ENCODE measurements around the gene PIM3.
A peak's percentile ranks its signal among the peaks of the same experiment; 100 is the strongest.

The PIM3 gene

DNA sequence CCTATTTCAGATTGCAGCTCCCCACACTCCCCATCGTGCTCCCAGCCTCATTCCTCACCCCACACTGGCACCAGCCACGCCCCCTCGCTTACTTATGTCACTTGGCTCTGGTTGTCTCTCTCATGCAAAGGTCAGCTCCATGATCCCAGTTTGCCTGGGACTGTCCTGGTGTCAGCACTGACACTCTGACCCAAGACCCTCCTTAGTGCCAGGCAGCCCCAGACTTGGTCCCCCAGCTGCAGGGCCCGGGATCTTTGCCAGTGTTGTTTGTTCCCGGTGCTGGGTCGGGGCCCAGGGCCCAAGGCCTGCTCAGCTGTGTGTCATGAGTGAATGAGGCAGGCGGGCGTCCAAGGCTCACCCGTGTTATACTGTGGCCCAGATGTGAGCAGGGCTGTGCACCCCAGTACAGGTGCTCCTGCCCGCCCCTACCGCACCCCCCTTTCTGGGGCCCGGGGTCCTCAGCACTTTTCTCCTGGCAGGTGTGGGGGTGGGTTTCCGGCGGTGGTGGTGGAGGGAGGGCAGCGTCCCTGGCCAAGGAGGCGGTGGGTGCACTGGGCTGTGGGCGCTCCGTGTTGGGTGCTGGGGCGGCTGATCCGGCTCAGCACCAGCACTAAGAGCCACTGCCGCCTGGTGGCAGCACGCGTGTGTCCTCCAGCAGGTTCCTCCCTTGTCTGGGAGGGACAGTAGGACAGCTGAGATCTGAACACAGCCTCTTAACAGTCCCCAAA, 32.5 kb downstream of the PIM3 start:
- peak; percentile 77 to 84 for DNase-seq

DNA sequence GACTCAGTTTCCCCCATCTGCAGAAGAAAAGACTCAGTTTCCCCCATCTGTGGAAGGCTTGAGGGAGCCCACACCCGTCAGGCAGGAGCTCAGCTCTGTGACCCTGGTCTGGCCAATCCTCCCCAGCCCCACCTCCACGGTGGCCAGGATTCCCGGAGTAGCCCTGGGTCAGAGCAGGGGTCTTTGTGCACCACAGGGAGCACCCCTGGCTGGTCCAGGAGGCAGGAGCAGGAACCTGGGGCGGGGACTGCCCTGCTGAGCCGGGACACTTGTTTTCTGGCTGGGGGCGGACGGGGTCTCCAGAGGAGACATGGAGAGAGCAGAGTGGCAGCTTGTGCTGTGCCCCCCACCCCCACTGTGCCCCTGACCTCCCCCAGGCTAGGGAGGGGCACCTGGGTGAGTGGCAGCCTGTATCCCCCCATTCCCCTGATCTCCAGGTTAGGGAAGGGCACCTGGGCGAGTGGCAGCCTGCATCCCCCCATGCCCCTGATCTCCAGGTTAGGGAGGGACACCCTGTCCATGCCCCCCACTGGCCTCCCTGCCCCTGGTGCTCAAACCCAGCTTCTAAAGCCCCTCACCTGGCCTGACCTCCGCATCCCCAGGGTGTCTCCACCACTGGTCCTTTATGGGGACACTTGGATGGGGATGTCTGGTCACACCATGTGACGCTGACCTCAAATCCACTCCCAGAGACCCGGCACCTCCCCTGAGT, 33.2 kb downstream of the PIM3 start:
- DNase-seq, result no peak

DNA sequence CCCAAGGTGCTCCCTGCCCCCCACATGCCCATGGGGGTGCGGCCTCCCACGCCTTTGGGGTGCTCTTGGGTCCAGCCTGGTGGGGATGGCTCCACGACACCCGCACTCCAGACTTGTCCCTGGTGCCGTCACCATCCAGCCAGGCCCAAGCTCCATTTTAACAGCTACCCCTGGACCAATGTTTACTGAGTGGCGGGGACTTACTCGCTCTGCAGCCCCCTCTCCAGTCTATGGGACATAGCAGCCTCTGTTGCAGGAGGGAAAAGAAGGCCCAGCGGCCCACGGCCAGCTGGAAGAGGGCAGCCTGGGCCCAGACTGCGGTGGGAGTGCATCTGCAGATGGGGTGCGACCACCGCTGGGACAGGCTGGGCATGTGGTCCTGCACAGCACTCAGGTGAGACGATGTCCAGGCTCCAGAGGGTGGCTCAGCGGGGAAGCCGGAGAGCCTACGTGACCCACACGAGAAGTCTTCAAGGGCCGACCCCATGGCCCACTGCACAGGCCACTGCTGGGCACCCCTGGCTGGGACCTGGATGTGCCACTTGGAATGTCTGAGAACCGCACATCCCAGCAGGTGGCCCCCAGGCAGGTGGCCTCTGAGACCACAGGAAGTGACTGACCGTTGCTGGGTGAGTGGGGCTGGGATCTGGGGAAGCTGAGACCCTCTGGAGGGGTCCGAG, 33.9 kb downstream of the PIM3 start:
- DNase-seq, result peak in 1 of 2 experiments; percentile 16

DNA sequence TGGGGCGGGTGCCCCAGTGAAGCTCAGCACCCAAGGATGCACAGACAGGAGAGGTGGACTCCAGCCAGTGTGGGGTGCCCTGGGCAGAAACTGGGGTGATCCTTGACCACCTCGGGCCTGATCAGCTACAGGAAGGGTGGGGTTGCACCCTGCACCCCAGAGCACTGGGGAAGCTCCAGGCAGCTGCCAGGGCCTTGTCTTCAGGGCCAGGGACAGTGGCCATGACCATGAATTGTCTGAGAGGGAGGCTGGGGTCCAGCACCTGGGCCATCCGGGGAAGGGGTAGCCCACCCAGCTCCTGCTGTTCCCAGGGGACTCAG, 34.4 kb downstream of the PIM3 start:
- DNase-seq, result no peak

DNA sequence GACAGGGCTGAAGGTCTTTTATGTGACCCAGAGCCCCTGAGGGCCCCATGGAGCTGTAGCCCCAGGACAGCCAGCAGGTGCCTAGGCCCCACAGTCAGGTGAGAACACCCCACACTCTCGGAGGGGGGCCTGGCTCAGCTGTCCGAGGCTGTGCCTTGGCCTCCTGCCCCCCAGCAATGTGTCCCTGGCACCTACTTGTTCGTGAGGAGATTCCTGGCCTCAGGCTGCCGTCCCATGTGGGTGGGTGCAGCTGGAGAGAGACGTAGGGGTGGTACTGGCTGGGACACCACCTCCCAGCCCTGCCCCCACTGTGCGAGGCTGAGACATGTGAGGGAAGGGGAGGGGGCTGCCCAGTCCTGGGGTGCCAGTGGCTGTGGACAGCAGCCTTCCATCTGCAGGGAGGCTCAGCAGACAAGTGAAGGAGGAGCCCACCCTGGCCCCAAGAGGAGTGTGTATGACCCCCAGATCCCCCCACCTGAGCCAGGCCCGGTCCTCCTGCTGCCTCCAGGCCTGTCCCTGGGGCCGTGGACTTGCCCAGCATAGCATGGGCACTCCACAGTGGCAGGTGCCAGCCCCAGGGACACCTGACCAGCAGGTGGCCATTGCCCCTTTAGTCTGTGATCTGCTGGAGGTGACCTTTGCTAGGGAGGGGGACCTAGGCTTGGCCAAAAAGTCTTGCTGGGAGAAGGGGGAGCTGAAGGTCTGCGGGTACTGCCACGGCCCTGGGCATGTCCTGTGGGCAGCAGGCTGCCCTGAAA, 35.0 kb downstream of the PIM3 start:
- no peak for DNase-seq

DNA sequence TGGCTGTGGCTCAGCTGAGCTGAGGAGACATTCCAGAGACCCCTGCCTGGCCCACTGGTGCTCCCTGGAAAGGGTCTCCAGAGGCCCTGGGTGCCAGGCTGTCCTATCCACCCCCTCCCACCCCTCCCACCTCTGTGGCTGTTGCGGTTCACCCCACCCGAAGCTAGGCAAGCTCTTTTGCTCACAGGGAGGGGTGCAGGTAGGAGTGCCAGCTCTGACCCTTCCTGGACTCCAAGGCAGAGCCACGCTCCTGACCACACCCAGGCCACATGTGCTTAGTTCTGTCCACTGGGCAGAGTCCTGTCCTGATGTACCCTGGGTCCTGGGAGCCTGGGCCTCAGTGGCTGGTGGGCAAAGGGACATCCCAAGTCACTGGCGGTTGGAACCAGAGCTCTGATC, 35.5 kb downstream of the PIM3 start:
- DNase-seq, result peak in 1 of 2 experiments; percentile 15

DNA sequence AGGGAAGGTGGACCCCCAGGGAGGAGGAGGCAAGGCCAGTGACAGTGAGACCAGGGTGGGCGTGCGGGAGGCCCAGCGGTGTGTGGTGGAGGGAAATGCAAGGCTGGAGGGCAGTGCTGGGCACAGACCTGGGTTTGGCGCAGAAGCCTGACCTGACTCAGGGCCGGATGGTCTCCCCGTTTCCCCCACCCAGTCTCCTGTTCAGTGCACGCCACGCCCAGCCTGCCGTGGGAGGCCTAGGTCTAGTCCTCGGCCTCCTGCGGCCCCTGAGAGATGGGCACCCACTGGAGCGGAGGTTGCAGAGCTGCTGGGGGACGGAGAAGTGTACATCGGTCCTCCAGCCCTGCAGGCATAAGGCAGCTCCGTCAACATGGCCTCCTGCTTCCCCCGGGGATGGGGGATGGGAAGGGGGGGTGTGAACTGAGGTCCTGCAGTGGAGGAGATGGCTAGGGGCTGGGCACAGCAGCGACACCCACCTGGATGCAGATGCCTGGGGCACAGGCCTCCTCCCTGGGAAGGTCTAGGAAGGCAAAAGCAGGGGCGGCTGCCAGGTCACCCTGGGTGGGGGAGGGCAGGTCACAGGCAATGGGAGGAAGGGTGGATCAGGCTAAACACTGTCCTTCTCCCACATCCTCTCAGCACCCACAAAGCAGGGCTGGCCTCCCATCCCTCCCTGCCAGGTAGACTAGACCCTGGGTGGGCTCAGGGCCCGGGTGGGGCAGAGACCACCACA, 36.1 kb downstream of the PIM3 start:
- peak in 1 of 2 experiments; percentile 16 for DNase-seq

DNA sequence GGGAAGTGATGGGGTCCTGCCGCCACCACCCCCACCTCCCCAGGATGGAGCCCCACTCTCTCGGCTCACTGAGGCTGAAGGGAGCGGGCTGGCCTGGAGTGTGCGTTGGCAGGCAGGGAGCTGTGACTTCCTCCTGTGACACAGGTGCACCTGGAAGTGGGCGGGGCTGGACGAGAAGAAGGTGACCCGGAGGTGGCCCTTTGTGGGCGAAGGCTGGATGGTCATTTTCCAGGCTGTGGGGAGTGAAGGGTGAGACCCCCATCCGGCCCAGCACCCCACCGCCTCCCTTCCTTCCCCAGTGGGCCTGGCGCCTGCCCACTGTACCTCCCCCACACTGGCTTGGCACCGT, 36.7 kb downstream of the PIM3 start:
- peak in 1 of 2 experiments; percentile 17 for DNase-seq

DNA sequence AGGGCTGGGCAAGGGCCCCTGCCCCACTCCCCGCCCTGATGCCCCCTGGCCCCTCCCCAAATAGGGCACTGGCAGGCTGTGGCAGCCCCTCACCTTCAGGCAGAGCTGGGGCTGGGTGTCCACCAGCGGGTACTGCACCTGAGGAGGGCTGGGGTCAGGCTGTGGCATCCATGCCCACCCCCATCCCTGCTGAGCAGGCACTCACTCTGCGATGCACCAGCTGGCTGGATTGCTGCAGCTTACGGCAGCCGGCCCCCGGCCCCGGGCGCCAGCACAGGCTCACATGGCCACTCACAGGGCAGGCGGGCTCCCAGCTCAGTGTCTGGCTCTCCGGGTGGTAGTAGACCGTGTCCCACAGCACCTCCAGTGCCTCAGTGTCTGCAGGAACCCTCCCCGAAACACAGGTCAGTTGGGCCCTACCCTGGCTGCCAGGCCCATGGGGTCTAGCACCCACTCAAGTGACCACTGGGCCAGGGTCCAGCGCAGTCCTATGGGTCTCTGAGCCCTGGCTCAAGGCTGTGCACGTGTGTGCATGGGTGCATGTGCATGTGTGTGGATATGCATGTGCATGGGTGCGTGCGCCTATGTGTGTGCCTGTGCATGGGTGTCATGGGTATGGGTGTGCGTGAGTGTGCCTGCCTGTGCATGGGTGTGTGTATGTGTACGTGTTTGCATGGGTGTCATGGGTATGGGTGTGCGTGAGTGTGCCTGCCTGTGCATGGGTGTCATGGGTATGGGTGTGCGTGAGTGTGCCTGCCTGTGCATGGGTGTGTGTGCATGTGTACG, 37.6 kb downstream of the PIM3 start:
- DNase-seq, result peak in 1 of 2 experiments; percentile 21

DNA sequence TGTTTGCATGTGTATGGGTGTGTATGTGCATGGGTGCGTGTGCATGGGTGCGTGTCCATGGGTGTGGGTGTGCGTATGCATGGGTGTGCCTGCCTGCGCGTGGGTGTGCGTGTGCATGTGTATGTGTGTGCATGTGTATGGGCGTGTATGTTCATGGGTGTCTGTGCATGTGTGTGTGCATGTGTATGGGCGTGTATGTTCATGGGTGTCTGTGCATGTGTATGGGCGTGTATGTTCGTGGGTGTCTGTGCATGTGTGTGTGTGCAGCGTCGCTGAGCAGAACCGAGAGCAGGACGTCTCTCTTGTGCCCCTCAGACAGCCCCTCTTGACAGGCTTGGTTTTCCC, 38.1 kb downstream of the PIM3 start:
- peak in 1 of 2 experiments; percentile 16 for DNase-seq

DNA sequence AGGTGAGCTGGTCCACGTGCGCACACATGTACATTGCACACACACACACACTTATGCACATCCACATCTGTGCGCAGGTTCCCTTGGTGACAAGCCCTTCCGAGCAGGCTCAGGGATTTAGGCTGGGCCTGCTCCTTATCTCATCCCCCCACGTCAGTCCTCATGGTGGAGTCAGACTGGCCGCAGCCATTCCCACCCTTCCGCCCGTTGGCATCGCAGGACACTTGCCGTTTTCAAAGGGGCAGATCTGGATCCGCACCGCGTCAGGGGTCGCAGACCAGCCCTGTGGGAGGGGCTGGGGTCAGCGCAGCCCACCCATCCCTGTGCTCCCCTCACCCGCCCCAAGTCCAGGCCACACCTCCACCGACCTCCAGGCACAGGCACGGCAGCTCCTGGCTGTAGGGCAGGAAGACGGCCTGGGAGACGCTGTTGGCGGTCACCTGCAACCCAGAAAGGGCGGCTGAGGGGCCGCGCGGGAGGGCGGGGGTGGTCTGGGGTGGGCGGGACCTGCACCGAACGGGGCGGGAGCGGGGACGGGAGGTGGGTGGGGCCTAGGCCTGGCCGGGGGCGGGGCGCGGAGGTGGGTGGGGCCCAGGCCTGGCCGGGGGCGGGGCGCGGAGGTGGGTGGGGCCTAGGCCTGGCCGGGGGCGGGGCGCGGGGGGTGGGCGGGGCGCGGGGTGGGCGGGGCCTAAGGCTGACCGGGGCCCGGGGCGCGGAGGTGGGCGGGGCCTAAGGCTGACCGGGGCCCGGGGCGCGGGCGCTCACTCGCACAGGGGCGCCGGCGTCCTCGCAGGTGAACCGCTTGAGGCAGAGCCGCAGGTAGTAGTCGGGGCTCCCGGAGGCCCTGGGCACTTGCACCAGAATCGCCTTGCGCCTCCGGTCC, 38.7 kb downstream of the PIM3 start:
- peak; percentile 41 to 46 for DNase-seq

DNA sequence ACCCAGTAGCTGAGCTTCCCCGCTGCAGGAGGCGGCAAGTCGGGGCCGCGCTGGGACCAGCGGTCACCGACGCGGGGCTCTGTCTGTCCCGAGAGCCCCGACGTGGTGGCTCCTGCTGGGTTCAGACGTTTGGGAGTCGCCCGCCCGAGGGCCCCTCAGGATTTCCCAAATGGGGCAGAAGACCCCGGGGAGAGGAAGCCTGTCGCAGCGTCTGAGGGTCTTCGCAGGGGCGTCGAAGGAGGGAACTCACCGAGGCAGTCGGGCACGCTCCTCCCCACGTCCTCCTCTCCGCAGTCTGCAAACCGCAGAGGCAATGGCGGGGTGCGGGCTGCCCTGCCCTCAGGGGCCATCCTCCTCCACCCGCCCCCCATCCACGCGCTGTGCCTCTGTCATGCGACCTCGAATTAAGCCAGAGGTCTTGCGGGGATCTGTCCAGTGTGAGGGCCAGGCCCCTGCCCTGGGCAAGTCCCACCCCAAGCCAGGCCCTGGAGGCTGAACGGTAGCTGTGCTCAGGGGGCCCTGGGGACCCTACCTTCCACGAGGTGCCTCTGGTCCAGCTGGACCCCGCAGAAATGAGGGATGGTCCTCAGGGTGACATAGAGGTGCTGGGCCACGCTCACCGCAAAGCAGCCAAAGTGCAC, 39.5 kb downstream of the PIM3 start:
- DNase-seq, result peak in 1 of 2 experiments; percentile 45

DNA sequence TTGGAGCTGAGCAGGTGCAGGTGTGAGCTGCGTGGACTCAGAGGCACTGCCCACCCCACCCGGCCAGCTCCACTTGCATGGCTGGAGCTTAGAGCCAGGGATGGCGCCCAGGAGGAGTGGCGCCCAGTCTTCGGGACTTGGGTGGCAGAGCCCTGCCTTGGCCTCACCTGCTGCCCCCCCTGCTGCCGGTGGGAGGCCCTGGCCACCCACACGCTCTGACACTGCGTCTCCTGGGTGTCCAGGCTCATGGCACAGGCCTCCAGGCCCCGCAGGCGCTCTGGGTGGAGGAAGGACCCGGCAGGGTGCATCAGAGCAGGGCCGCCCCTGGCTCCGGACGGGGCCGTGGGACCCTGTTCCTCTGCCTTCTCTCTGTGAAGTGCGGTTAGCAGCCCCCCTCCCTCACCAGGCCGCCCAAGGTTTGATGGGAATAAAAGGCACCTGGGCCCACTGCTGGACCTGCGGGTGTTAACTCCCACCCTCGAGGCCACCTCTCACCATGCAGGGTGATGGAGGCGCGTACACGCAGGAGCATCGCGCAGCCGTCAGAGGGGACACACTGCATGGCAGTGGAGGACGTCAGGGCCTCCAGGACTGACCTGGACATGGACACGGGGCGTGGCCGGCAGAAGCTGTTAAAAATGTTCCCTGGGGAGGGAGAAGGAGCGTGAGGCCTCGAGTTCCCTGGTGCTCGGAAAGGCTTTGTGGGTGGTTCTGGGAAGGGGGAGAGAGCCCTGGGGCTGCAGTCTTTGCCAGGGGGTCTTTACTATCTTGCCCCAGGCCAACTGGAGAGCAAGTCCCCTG, 40.2 kb downstream of the PIM3 start:
- DNase-seq, result no peak

DNA sequence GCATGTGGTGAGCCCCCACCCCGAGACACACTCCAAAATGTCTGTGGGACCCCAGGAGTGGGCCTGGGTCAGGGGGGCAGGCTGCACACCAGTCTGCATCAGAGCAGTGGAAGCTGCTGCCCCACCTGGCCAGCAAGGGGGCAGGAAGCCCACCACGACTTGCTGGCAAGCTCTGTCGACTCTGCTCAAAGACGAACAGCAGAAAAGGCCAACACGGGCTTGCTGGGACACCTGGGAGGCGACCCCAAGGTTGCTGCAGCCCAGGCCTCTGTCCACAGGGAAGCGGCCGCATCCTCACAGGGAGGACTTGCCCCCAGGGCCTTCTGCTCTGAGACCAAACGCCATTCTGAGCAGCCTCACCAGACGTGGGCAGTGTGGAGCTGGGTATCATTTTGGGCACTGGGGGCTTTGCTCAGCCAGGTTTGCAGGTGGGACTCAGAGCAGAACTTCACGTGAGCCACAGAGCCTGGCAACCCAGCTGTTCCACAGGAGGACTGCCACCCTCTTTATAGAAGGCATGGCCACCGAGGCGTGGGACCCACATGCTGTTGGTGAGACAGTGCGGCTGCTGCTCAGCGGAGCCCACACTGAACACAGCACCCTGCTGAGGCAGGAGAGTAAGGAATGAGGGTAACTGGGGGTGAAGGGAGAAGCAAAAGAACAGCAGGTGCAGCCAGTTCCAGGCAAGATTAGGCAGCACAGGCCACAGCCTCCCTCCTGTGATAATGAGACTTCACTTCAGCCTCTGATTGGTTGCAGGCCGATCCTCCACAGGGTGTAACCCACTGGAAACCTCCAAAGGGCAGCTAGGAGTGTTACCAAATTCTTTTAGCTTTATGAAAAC, 41.0 kb downstream of the PIM3 start:
- no peak for DNase-seq

DNA sequence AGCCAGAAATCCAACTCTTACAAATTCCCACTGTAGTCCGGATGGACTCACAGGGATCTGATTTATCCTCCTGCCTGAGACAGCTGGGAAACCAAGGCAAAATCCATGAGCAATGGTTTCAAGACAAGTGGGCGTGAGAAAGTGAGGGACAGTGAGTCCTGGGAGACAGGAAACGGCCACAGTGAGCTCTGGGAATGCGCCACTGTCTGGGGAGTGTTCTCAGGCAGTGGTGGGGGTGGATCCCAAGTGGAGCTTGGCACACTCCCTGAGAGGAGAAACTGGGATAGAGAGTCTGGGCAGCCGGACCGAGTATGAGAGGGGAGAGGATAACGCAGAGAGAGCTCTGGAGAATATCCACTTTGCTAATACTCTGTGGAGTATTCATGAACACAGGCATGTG, 42.2 kb downstream of the PIM3 start:
- no peak for DNase-seq

DNA sequence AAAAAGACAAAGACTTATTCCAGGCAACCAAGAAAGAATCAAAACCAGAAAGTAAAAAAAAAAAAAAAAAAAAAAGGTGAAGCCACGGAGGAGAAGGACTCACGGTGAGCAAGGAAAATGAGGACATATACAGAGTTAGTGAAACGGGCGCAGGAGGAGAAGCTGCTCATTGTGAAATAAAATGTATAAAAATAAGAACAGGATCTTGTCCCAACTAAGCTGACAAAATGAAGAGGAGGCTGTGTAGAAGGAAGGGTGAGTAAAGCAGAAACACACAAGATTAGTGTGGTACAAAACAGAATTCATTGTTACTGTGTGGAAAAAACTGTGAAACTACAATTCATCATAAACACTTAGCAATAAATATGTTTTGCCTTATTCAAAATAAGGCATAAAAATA, 44.3 kb downstream of the PIM3 start:
- no peak for DNase-seq

DNA sequence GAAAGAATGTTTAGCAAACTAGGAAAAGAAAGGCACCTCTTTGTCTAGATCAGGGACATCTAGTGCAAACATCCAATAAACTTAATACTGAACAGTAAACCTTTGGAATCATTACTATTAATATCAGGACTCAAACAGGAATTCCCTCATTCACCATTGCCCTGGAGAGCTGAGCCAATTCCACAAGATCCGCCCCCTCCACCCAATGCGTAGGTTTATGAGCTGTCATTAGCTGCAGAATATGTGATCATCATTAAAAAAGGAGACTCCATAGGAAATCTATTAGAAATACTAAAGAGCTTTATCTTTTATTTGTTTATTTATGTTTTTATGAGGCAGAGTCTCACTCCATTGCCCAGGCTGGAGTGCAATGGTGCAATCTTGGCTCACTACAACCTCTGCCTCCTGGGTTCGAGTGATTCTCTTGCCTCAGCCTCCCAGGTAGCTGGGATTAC, 46.5 kb downstream of the PIM3 start:
- no peak for DNase-seq

Measured in activated T-cell treated with anti-CD3 and anti-CD28 coated beads, Interleukin-2, amount 50 U/mL, for 48 hours (primary cell).